CD4-positive, alpha-beta T cell (primary cell): Measurements from ENCODE around the gene CAPS. TPM values are rescaled to one million over a fixed set of nuclear protein-coding genes. Genes with fewer than 3 reads are reported as not detected.

Experiments used
- ATAC-seq: fragments of 200-7000 bp; cut with Tn5 transposase; one replicate; pipeline ENCODE4 v1.10.0; 2022; ENCODE audit warnings: mild to moderate bottlenecking; ENCODE audit not compliant: poor library complexity
- CTCF ChIA-PET: fragments of 350-600 bp; sonication (Branson Sonifier 250); formaldehyde crosslinking; loops from one replicate; lab custom pipeline; 2021; ENCODE audit warnings: antibody characterized with exemption, inconsistent platforms; lab: Charles Lee
- POLR2A ChIA-PET: fragments of 350-600 bp; sonication (Branson Sonifier 250); formaldehyde crosslinking; loops from one replicate; lab custom pipeline; 2021; ENCODE audit warnings: antibody characterized with exemption, inconsistent platforms; lab: Charles Lee
- DNase-seq, 14 experiments: peaks; one replicate each; pipeline ENCODE4 v3.0.0-alpha.2; 2013 to 2020; ENCODE audit warnings: mixed read lengths in 2 of 14
- H3K27ac ChIP-seq, 2 donors: one replicate each; pipeline versions ENCODE4 v1.5.1 to v1.7.0; 2013; ENCODE audit warnings: low read length in 2 of 2, low read depth in 1 of 2, mild to moderate bottlenecking in 1 of 2
- H3K27me3 ChIP-seq, 2 experiments: 1 replicate in 1 of 2; 2 replicates in 1 of 2; pipeline versions ENCODE4 v1.6.1 to v1.7.0; 2013; ENCODE audit warnings: low read length in 2 of 2, control low read depth in 1 of 2, mild to moderate bottlenecking in 1 of 2, moderate library complexity in 1 of 2; ENCODE audit not compliant: insufficient read depth in 2 of 2, control insufficient read depth in 1 of 2
- H3K36me3 ChIP-seq: one replicate; pipeline ENCODE4 v1.6.1; 2013; ENCODE audit warnings: low read length, control low read depth; ENCODE audit not compliant: insufficient read depth
- H3K4me1 ChIP-seq: one replicate; pipeline ENCODE4 v1.6.1; 2013; ENCODE audit warnings: low read length, control low read depth; ENCODE audit not compliant: insufficient read depth
- H3K4me3 ChIP-seq: one replicate; pipeline ENCODE4 v1.5.1; 2013; ENCODE audit warnings: mild to moderate bottlenecking, low read length, moderate library complexity
- H3K9me3 ChIP-seq, 2 experiments: 1 replicate in 1 of 2; 2 replicates in 1 of 2; pipeline versions ENCODE4 v1.6.1 to v1.7.0; 2013; ENCODE audit warnings: low read length in 2 of 2, mild to moderate bottlenecking in 2 of 2, control low read depth in 1 of 2, moderate library complexity in 1 of 2; ENCODE audit not compliant: control insufficient read depth in 1 of 2, insufficient read depth in 1 of 2
- H3K27ac Mint-ChIP-seq: one replicate; pipeline ENCODE4 v1.8.0; 2020; ENCODE audit warnings: mixed read lengths
- H3K27me3 Mint-ChIP-seq: one replicate; pipeline ENCODE4 v1.8.0; 2021; ENCODE audit warnings: mixed read lengths
- H3K36me3 Mint-ChIP-seq: one replicate; pipeline ENCODE4 v1.8.0; 2021; ENCODE audit warnings: low read depth, mixed read lengths
- H3K4me1 Mint-ChIP-seq: one replicate; pipeline ENCODE4 v1.8.0; 2021; ENCODE audit warnings: low read depth, mixed read lengths
- H3K4me3 Mint-ChIP-seq: one replicate; pipeline ENCODE4 v1.8.0; 2020; ENCODE audit warnings: mild to moderate bottlenecking, mixed read lengths
- H3K9me3 Mint-ChIP-seq: one replicate; pipeline ENCODE4 v1.8.0; 2020; ENCODE audit warnings: mixed read lengths
- intact Hi-C, 2 experiments: fragments of 100-400 bp; cut with DNase I in 1 of 2; cut with micrococcal nuclease in 1 of 2; formaldehyde crosslinking; loops; one replicate each; pipeline versions ENCODE4 v1.15.1 to v1.9.0; 2023 to 2025; cut with DNase I, micrococcal nuclease
- total RNA-seq, 174 experiments: library from RNA in 2 of 174; stranded (reverse) in 2 of 174; gene quantifications; one replicate each; pipeline ENCODE4 v1.2.3 and lab custom pipeline; 2021 to 2026
- TF ChIP-seq, protein P1 (sequence below): fragments of 200-600 bp; IDR thresholded peaks from one replicate; pipeline ENCODE4 v1.8.0; 2022; ENCODE audit warnings: antibody characterized with exemption, mild to moderate bottlenecking

The CAPS gene
- total RNA-seq, 2 experiments from 2014 or later, result 43.2 to 44.2 TPM

DNA sequence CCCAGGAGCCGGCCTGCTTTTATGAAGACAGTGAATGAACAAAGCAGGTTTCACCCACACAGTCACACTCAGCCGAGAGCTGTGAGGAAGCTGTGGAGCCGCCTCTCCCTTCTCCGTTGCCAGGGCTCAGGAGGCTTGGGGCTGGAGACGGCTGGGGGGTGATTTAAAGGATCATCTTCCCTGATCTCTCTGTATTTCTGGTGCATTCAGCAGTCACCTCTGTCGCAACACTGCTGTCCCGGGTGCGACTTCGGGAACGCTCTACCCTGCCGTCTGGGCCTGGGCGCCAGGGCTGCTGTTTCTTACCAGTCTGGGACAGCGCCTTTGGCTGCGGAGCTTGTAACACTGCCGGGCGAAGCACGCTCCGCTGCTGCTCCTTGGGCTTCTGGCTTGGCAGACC is 18.1 kb downstream of the CAPS start:
- Mint-ChIP-seq H3K27me3 (no peaks in the 10 kb centered on the region), H3K4me1 (no peaks in the 10 kb centered on the region), H3K9me3 (no peaks in the 10 kb centered on the region), H3K4me3 (no peak overlapping the region), H3K27ac (no peak overlapping the region), H3K36me3 (peaks cover 87% of the 10 kb centered on the region)
- TF ChIP-seq, protein P1, sequence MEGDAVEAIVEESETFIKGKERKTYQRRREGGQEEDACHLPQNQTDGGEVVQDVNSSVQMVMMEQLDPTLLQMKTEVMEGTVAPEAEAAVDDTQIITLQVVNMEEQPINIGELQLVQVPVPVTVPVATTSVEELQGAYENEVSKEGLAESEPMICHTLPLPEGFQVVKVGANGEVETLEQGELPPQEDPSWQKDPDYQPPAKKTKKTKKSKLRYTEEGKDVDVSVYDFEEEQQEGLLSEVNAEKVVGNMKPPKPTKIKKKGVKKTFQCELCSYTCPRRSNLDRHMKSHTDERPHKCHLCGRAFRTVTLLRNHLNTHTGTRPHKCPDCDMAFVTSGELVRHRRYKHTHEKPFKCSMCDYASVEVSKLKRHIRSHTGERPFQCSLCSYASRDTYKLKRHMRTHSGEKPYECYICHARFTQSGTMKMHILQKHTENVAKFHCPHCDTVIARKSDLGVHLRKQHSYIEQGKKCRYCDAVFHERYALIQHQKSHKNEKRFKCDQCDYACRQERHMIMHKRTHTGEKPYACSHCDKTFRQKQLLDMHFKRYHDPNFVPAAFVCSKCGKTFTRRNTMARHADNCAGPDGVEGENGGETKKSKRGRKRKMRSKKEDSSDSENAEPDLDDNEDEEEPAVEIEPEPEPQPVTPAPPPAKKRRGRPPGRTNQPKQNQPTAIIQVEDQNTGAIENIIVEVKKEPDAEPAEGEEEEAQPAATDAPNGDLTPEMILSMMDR, result no peak
- intact Hi-C loops, result no loop called here
- ATAC-seq (no peak), DNase-seq (no peak)
- Histone ChIP-seq H3K9me3 (no peaks in the 10 kb centered on the region), H3K4me3 (no peak overlapping the region), H3K27me3 (no peaks in the 10 kb centered on the region), H3K4me1 (no peaks in the 10 kb centered on the region), H3K36me3 (peaks cover 94% of the 10 kb centered on the region), H3K27ac (no peak overlapping the region)
- ChIA-PET CTCF (no interaction called here), POLR2A (no interaction called here)

DNA sequence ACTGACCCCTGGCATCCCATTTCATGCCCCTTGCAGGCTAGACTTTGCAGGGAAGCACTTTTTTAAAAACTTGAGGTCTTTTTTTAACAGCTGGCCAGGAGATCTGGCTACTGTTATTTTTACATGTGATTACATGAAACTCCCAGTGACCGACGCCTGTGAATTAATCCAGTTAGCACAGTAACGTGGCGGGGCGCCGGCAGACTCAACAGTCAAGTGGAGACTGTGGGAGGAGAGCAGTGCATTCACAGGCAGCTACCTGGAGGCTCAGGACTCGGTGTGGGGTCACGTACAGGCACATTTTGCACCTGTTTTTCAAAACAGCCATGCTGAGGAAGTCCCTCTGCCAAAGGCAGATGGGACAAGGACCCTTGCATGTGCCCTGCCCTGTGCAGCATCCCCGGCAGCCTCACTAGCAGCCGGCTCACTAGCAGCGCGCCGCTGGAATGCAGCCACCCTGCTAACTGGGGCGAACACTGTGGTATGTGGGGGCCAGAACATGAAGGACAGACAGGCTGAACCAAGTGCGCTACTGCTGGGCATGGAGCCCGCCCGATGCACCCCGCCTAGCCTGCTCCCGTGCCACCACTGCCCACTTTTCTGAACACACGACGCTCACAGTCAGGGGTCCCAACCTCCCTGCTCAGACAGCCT is 18.7 kb downstream of the CAPS start:
- no peaks in the 10 kb centered on the region for H3K4me1 Mint-ChIP-seq
- Histone ChIP-seq H3K27ac (no peak overlapping the region), H3K27me3 (no peaks in the 10 kb centered on the region), H3K36me3 (peaks cover 93% of the 10 kb centered on the region), H3K4me3 (no peak overlapping the region), H3K4me1 (no peaks in the 10 kb centered on the region), H3K9me3 (no peaks in the 10 kb centered on the region)
- H3K4me3 Mint-ChIP-seq, result no peak overlapping the region
- ATAC-seq (no peak), DNase-seq (no peak)
- H3K36me3 Mint-ChIP-seq, result peaks cover 90% of the 10 kb centered on the region
- H3K27me3 Mint-ChIP-seq, result no peaks in the 10 kb centered on the region
- CTCF ChIA-PET, result no interaction called here
- no peaks in the 10 kb centered on the region for H3K9me3 Mint-ChIP-seq
- POLR2A ChIA-PET, result interaction anchor here (1.3 kb wide), 1 partner anchor 17 kb away, joined by 3 read pairs; no protein-coding TSS in a partner anchor
- TF ChIP-seq, protein P1, result no peak
- no peak overlapping the region for H3K27ac Mint-ChIP-seq
- intact Hi-C loops, result no loop called here

DNA sequence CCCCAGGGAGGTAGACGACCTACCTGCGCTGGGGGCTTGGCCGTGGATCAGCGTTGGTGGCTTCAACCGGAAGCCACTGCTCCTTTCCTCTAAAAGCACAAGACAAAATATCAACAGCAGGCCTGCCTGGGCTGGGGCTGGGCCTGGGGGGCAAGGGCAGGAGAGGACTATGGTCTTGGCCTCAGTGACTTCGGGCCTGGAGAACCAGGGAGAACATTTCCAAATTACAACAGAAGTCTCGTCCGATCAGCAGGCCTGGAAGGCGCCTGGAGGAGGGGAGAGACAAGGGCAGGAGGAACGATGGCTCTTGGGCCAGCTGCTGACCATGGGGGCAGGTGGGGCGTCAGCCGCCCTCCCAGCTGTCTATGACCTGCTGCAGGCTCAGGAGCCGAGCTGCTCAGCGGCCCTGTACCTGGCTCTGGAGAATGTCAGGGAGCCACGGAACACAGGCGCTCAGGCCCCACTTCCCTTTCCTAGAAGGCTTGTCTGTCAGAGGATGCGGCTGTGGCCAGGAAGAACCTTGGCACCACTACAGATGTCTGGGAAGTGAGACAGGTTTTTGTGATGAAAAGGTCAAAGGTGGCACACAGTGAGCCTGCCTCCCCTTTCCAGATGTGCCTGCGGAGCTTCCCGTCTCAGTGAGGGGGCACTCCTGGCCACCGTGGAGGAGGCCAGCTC is 19.5 kb downstream of the CAPS start:
- Mint-ChIP-seq H3K4me3 (no peak overlapping the region), H3K36me3 (peaks cover 90% of the 10 kb centered on the region), H3K9me3 (no peaks in the 10 kb centered on the region), H3K4me1 (no peaks in the 10 kb centered on the region), H3K27ac (no peak overlapping the region), H3K27me3 (no peaks in the 10 kb centered on the region)
- no peak overlapping the region for H3K27ac ChIP-seq
- H3K27me3 ChIP-seq, result no peaks in the 10 kb centered on the region
- H3K4me1 ChIP-seq, result no peaks in the 10 kb centered on the region
- ChIA-PET POLR2A (interaction anchor here (1.3 kb wide), 1 partner anchor 16 kb away, joined by 3 read pairs; no protein-coding TSS in a partner anchor), CTCF (no interaction called here)
- TF ChIP-seq, protein P1, result no peak
- intact Hi-C loops, result no loop called here
- no peak for DNase-seq
- no peak for ATAC-seq
- H3K36me3 ChIP-seq, result peaks cover 90% of the 10 kb centered on the region
- H3K4me3 ChIP-seq, result no peak overlapping the region
- H3K9me3 ChIP-seq, result no peaks in the 10 kb centered on the region
